NCI-H1092 (cell line): Measurements from ENCODE around the gene ATP13A3.
A peak's percentile ranks its signal among the peaks of the same experiment; 100 is the strongest.
"Not testable (repeated sequence)": the region's sequence is repeated elsewhere in the genome, so short reads cannot be mapped to it uniquely, and the experiment has no call there.

ENCODE experiments used
- DNase-seq: peaks from one replicate; lab custom pipeline; 2025; lab: John Stamatoyannopoulos, UW

The ATP13A3 gene

GRCh38 chr3:194499516-194499915 lies 12.7 kb upstream of the ATP13A3 start:
- DNase-seq: not testable (repeated sequence)

- DNase-seq: no peak
Observed at GRCh38 chr3:194497799-194498575, 11.2 kb upstream of the ATP13A3 start.

GRCh38 chr3:194496217-194496919 lies 9.6 kb upstream of the ATP13A3 start:
- DNase-seq: no peak

- no peak for DNase-seq
Observed at GRCh38 chr3:194494951-194495374, 8.2 kb upstream of the ATP13A3 start.

GRCh38 chr3:194493995-194494927 lies 7.5 kb upstream of the ATP13A3 start:
- not testable (repeated sequence) for DNase-seq

DNA sequence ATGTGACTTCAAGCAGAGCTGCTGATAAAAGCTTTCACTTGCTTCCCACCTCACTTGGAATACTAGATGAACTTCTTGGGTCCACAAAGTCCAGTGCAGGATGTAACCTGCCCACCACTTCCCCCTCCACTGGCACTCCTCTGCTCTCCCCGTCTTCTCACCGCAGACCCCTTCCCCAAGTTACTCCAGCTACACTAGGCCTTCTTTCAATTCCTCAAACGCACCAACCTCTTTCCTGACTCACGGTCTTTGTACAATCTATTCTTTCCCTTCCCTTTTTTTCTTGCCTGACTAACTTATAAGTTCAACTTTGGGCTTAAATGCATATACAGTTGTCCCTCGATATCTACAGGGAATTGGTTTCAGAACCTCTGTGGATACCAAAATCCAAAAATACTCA lies 5.2 kb upstream of the ATP13A3 start:
- DNase-seq: no peak

DNA sequence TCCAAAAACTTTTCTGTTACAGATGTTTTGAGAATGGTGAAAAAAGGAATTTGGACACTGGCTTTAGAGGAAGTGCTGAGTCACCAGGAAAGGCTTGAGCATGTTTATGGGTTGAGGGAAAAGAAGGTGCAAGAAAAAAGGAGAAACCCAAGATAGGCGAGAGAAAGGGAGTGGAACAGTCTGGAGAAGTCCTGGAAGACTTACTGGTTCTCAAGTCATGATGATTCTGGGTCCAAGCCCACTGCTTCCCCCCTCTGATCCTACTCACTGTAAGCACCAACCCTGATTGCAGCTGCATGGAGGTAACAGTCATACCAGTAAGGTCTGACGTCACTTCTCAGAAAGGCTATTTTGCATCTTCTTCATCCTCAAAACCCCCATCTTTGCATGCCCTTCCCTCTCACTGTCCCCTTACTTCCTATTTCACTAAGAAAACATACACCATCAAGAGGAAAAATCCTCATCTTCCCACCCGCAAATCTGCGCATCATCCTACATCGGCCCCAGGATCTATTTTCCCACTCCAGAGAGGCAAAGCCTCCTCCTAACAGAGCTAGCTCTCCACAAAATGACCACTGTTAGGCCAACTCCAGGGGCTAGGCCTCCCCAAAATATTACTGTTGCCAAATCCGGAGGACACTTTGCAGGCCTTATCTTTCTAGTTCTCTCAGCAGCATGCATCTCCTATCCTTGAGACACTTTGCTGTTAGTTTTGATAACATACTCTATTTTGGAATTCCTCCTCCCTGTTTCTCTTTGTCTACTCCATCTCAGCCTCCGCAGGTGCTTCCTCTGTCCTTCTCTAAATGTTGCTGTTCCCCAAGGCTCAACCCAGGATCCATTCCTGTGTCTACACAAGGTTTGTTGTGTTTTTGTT lies 3.2 kb upstream of the ATP13A3 start:
- DNase-seq: no peak

DNA sequence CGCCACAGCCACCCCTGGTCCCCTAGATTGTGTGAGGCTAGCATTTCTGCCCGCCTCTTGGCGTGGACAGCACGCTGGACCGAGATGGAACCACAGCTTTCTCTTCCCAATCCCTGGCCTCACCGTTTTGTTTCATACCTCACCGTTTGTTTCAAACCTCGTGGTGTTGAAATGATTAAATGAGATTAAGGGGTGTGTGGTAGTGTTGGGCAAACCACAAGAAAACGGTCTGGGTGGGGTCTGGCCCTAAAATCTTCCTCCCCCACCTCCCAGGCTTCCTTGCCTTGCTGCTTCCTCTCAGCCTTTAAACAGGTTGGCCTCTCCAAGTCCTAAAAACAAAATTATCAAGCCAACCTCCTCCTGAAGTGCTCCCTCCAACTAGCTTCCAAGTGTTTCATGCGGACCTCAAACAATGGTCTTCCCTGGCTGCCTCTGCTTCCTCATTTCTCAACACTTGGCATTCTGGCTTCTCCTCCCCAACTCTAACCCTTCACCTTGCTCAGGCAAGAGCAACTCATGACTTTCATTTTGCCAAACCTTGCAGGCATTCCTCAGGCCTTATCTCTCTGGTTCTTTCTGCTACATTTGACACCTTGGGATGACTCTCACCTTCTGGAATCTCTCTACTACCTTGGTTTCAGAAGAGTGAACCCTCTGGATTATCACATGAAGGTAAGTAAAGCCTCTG lies 1.4 kb upstream of the ATP13A3 start:
- no peak for DNase-seq

DNA sequence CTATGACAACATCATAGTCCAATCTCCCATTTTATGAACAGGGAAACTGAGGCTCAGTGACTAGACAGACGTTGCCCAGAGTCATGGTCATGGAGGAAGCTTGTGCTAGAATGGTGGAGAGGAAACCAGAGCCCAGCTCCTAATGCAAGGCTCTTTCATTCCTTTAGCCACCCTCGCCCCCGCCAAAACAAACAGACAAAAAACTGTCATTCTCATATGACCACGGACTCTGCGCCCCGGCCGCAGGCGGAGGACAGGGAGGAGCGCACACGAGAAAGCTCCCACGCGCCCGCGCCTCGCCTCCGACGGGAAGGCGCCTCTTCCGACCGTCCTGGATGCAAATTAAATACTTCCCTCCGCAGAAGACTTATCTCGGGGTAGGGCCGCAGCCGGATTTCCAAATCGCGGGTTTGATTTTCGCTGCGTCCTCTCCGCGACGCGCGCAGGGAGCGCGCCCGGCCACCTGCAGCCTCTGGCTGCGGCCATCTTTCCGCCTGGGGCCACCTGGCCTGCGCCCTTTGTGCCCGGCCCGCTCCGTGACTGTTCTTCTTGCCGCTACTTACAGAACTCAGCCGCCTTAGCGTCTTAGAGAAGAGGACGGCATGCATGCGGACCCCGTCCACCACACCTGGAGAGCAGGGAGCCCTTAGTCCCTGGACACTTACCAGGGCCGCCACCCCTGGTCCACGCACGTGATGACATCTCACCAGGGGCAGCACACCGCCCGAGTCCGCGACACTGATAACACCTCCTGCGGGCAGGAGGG lies 670 bp upstream of the ATP13A3 start:
- peak; percentile 13 for DNase-seq

GRCh38 chr3:194485881-194486539 lies 792 bp downstream of the ATP13A3 start:
- DNase-seq: no peak

DNA sequence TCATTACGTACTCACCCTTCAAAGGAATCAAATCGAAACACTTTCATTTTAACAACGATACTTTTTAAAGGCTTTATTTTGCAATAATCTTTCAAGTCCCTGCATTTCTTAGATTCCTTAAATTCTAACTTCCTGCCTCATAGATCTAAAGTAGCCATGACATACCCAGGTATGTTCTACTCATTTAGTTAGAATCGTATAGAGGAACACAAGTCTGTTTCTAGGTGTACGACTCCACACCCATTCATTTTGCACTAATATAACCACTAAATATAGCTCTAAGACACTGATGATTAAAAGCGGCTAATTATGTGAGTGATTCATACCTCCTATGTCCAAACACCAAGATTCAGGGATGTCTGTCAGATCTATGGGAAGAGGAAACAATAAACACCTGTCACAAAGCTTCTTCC lies 1.3 kb downstream of the ATP13A3 start:
- DNase-seq: no peak

DNA sequence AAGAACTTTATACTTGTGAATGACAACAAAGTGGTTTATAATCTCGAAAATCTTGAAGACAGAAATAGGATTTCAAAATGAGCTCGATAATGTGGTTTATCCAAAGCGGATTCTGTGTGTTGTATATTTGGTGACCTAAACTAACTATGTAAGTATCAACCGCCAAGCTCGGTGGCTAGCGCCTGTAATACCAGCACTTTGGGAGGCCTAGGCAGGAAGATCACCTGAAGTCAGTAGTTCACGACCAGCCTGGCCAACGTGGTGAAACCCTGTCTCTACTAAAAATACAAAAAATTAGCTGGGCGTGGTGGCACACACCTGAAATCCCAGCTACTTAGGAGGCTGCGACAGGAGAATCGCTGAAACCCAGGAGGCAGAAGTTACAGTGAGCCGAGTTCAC lies 2.2 kb downstream of the ATP13A3 start:
- no peak for DNase-seq

- DNase-seq: no peak
Observed at GRCh38 chr3:194483850-194484249, 3.0 kb downstream of the ATP13A3 start.

DNA sequence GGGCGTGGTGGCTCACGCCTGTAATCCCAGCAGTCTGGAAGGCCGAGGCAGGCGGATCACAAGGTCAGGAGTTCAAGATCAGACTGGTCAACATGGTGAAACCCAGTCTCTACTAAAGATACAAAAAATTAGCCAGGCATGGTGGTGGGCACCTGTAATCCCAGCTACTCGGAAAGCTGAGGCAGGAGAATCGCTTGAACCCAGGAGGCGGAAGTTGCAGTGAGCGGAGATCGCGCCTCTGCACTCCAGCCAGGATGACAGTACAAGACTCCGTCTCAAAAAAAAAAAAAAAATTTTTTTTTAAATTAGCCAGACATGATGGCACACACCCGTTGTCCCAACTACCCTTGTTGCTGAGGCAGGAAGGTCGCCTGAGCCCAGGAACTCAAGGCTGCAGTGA lies 4.0 kb downstream of the ATP13A3 start:
- not testable (repeated sequence) for DNase-seq

DNA sequence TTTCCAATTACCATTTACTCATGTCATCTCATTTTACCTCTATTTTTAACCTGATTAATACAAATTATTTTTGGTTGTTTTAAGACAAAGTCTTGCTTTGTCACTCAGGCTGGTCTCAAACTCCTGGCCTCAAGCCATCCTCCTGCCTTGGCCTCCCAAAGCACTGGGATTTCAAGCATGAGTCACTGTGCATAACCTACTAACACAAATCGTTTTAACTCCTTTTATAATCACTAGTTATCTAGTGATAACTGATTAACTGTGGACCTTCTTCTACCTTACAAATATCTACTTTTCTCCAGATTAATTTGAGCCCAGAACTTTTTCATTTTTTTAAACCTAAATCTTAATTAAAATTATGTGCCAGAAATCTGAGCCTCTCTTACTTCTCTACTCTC lies 4.6 kb downstream of the ATP13A3 start:
- DNase-seq: no peak

- DNase-seq: no peak
Observed at GRCh38 chr3:194481525-194482195, 5.1 kb downstream of the ATP13A3 start.

DNA sequence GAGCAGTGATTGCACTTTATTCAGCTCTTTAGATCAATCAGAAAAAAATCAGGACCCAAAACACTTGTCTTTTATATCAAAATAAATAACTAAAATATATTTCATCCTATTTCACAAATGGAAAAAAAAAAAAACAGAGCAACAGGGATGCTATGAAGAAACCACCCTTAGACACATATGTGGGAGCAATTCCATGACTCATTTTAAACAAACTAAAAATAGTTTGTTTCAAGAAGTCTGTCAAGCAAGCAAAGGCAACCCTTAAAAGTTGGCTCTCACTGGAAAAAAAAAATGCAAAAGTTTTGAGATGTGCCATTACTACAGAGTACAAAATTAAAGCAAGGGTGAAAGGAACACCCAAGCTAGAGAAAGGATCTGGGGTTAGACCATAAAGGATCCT lies 5.7 kb downstream of the ATP13A3 start:
- no peak for DNase-seq

DNA sequence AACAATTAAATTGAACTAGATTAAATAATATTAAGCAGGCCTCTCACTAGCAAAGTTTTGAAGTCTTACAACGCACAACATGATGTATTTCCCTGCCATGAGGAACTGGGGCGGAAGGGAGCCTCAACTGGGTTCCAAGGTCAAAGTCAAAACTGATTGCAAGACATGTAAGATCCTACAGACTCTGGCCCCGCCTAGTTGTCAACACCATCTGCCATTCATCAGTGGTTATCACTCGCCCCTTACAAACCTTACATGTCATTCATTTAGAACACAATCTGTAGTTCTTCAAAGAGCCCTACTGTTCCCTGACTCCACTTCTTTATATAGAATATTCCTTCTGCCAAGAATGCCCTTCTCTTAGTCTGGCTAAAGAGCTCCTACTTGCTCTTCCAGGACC lies 10.0 kb downstream of the ATP13A3 start:
- no peak for DNase-seq

DNA sequence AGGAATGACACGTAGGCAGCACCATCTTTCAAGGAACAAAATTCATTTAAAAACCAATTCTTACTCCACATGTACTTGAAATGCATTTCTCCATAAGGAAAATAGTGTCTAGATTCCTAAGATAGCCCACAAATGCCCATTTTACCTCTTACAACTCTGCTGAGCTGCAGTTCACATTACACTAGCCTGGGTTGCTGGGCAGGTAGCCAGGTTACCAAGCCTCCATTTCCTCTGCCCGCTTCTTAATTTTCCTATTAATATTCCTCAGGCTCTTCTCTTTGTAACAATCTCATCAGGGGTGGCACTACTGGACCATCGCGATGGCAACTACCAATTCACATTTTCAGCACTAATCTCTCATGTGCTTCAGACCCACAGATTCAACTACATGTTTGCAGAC lies 10.8 kb downstream of the ATP13A3 start:
- no peak for DNase-seq
